ENCODE data around the gene DGKQ. TPM values are rescaled to one million over a fixed set of nuclear protein-coding genes. Genes with fewer than 3 reads are reported as not detected.
A peak's percentile ranks its signal among the peaks of the same experiment; 100 is the strongest.

The DGKQ gene
- total and polyA plus RNA-seq, 2 of the 13 experiments (the other 11 are each of a cell fraction or from before 2014, with no cell fraction given) = 4.5 to 7.2 TPM

DNA sequence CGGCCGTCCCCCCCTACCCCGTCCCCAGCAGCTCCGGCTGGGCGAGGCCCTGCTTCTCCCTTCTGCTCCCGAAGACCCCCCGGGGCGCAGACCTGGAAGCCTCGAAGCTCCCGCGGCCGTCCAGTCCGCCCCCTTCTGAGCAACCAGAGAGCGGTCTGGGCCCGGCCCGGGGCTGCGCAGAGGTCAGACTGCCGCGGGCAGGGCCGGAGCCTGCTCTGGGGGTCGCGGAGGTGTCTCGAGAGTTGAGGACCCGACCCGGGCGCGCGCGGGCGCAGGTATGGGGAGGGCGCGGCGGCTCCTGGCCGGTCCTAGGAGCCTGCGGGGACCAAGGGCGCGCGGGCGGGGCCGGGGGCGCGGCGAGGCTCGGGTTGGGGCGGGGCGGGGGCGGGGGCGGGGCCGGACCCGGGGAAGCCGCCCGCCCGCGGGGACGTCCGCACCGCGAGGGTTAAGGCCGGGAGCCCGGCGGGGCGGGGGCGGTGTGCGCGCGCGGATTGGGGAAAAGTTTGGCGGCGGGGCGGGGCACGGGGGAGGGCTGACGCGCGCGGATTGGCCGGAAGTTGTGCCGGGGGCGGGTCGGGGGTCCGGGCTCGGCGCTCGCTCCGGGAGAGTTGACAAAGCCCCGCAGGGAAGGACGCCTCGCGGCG lies 37.8 kb upstream of the DGKQ start, which contains the start of gene FGFRL1 (continued):
- TF ChIP-seq, protein P1, sequence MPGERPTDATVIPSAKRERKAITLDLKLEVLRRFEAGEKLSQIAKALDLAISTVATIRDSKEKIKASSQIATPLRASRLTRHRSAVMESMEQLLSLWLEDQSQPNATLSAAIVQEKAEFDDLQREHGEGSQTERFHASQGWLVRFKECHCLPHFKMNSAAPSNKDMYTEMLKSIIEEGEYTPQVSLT (CRISPR knock-in tag; IDR thresholded peaks at IDR 0.05; ENCODE audit: borderline replicate concordance, low read depth) = no peak
- TF ChIP-seq ZFP36L1 (CRISPR knock-in tag; IDR thresholded peaks at IDR 0.05) = no peak
- TF ChIP-seq, protein P2, sequence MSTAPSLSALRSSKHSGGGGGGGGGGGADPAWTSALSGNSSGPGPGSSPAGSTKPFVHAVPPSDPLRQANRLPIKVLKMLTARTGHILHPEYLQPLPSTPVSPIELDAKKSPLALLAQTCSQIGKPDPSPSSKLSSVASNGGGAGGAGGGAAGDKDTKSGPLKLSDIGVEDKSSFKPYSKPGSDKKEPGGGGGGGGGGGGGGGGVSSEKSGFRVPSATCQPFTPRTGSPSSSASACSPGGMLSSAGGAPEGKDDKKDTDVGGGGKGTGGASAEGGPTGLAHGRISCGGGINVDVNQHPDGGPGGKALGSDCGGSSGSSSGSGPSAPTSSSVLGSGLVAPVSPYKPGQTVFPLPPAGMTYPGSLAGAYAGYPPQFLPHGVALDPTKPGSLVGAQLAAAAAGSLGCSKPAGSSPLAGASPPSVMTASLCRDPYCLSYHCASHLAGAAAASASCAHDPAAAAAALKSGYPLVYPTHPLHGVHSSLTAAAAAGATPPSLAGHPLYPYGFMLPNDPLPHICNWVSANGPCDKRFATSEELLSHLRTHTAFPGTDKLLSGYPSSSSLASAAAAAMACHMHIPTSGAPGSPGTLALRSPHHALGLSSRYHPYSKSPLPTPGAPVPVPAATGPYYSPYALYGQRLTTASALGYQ (CRISPR knock-in tag; IDR thresholded peaks at IDR 0.05) = no peak
- TF ChIP-seq, protein P3, sequence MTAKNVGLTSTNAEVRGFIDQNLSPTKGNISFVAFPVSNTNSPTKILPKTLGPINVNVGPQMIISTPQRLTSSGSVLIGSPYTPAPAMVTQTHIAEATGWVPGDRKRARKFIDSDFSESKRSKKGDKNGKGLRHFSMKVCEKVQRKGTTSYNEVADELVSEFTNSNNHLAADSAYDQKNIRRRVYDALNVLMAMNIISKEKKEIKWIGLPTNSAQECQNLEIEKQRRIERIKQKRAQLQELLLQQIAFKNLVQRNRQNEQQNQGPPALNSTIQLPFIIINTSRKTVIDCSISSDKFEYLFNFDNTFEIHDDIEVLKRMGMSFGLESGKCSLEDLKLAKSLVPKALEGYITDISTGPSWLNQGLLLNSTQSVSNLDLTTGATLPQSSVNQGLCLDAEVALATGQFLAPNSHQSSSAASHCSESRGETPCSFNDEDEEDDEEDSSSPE (CRISPR knock-in tag; IDR thresholded peaks at IDR 0.05) = 0 out of 2 replicates have a peak, but pooled peaks have one; percentile 28
- no peak for TF ChIP-seq ZNF781 (CRISPR knock-in tag; IDR thresholded peaks at IDR 0.05; ENCODE audit: borderline replicate concordance, not compliant biosample characterization)
- TF ChIP-seq, protein P4, sequence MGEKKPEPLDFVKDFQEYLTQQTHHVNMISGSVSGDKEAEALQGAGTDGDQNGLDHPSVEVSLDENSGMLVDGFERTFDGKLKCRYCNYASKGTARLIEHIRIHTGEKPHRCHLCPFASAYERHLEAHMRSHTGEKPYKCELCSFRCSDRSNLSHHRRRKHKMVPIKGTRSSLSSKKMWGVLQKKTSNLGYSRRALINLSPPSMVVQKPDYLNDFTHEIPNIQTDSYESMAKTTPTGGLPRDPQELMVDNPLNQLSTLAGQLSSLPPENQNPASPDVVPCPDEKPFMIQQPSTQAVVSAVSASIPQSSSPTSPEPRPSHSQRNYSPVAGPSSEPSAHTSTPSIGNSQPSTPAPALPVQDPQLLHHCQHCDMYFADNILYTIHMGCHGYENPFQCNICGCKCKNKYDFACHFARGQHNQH (CRISPR knock-in tag; IDR thresholded peaks at IDR 0.05) = no peak
- no peak for TF ChIP-seq PAF1 (CRISPR knock-in tag; IDR thresholded peaks at IDR 0.05)
- TF ChIP-seq MYNN (CRISPR knock-in tag; IDR thresholded peaks at IDR 0.05; ENCODE audit: low read depth) = no peak
- no peak for TF ChIP-seq TBX2 (CRISPR knock-in tag; IDR thresholded peaks at IDR 0.05; ENCODE audit: borderline replicate concordance)
- 0 out of 2 replicates have a peak, but pooled peaks have one; percentile 30 for TF ChIP-seq SP4 (CRISPR knock-in tag; IDR thresholded peaks at IDR 0.05)
- no peak for TF ChIP-seq FOSL2 (CRISPR knock-in tag; IDR thresholded peaks at IDR 0.05)
- TF ChIP-seq ZBTB8A (CRISPR knock-in tag; IDR thresholded peaks at IDR 0.05; ENCODE audit: borderline replicate concordance, low read depth) = no peak
- TF ChIP-seq ZNF670 (CRISPR knock-in tag; IDR thresholded peaks at IDR 0.05; ENCODE audit: borderline replicate concordance) = peak; percentile 61; the same call in 1 of the 2 replicates
- TF ChIP-seq, protein P5, sequence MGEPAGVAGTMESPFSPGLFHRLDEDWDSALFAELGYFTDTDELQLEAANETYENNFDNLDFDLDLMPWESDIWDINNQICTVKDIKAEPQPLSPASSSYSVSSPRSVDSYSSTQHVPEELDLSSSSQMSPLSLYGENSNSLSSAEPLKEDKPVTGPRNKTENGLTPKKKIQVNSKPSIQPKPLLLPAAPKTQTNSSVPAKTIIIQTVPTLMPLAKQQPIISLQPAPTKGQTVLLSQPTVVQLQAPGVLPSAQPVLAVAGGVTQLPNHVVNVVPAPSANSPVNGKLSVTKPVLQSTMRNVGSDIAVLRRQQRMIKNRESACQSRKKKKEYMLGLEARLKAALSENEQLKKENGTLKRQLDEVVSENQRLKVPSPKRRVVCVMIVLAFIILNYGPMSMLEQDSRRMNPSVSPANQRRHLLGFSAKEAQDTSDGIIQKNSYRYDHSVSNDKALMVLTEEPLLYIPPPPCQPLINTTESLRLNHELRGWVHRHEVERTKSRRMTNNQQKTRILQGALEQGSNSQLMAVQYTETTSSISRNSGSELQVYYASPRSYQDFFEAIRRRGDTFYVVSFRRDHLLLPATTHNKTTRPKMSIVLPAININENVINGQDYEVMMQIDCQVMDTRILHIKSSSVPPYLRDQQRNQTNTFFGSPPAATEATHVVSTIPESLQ (CRISPR knock-in tag; conservative IDR thresholded peaks at IDR 0.05) = no peak
- no peak for TF ChIP-seq HOXA9 (CRISPR knock-in tag; IDR thresholded peaks at IDR 0.05; ENCODE audit: borderline replicate concordance)
- TF ChIP-seq SMARCC2 (IDR thresholded peaks at IDR 0.05) = no peak
- TF ChIP-seq, protein P6, sequence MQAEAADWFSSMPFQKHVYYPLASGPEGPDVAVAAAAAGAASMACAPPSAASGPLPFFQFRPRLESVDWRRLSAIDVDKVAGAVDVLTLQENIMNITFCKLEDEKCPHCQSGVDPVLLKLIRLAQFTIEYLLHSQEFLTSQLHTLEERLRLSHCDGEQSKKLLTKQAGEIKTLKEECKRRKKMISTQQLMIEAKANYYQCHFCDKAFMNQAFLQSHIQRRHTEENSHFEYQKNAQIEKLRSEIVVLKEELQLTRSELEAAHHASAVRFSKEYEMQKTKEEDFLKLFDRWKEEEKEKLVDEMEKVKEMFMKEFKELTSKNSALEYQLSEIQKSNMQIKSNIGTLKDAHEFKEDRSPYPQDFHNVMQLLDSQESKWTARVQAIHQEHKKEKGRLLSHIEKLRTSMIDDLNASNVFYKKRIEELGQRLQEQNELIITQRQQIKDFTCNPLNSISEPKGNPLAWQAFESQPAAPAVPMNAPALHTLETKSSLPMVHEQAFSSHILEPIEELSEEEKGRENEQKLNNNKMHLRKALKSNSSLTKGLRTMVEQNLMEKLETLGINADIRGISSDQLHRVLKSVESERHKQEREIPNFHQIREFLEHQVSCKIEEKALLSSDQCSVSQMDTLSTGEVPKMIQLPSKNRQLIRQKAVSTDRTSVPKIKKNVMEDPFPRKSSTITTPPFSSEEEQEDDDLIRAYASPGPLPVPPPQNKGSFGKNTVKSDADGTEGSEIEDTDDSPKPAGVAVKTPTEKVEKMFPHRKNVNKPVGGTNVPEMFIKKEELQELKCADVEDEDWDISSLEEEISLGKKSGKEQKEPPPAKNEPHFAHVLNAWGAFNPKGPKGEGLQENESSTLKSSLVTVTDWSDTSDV (CRISPR knock-in tag; IDR thresholded peaks at IDR 0.05) = no peak
- TF ChIP-seq, protein P7, sequence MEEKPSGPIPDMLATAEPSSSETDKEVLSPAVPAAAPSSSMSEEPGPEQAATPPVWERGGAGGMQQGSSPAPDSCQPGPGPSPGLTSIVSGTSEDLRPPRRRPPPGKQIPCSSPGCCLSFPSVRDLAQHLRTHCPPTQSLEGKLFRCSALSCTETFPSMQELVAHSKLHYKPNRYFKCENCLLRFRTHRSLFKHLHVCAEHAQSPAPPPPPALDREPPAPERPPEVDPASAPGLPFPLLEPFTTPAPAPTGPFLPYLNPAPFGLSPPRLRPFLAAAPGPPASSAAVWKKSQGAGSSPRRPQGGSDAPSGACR (CRISPR knock-in tag; IDR thresholded peaks at IDR 0.05) = no peak
